ENCODE data around the gene PDZRN4.
"Not testable (repeated sequence)": the region's sequence is repeated elsewhere in the genome, so short reads cannot be mapped to it uniquely, and the experiment has no call there.

Gene PDZRN4

GRCh38 chr12:41188058-41188840 lies at the start of gene PDZRN4:
TSS of gene PDZRN4 (plus strand) at chr12:41188320.
- no peak for DNase-seq (ENCODE audit: low read depth in 2 of 2)

GRCh38 chr12:41140117-41140516 lies 48.0 kb upstream of the PDZRN4 start:
- DNase-seq (ENCODE audit: low read depth in 2 of 2) = no peak

- DNase-seq (ENCODE audit: low read depth in 2 of 2) = no peak
Measured at GRCh38 chr12:41141104-41141503, 47.0 kb upstream of the PDZRN4 start.

GRCh38 chr12:41142376-41142775 lies 45.7 kb upstream of the PDZRN4 start:
- no peak for DNase-seq (ENCODE audit: low read depth in 2 of 2)

- no peak for DNase-seq (ENCODE audit: low read depth in 2 of 2)
Measured at GRCh38 chr12:41151793-41152192, 36.3 kb upstream of the PDZRN4 start.

GRCh38 chr12:41162461-41162860 lies 25.7 kb upstream of the PDZRN4 start:
- DNase-seq (ENCODE audit: low read depth in 2 of 2) = no peak

GRCh38 chr12:41167701-41168100 lies 20.4 kb upstream of the PDZRN4 start:
- DNase-seq (ENCODE audit: low read depth in 2 of 2) = no peak

- DNase-seq (ENCODE audit: low read depth in 2 of 2) = no peak
Measured at GRCh38 chr12:41174602-41175001, 13.5 kb upstream of the PDZRN4 start.

- DNase-seq (ENCODE audit: low read depth in 2 of 2) = not testable (repeated sequence)
Measured at GRCh38 chr12:41179507-41179906, 8.6 kb upstream of the PDZRN4 start.

GRCh38 chr12:41184864-41185263 lies 3.3 kb upstream of the PDZRN4 start:
- DNase-seq (ENCODE audit: low read depth in 2 of 2) = no peak

- no peak for DNase-seq (ENCODE audit: low read depth in 2 of 2)
Measured at GRCh38 chr12:41186026-41186425, 2.1 kb upstream of the PDZRN4 start.

- DNase-seq (ENCODE audit: low read depth in 2 of 2) = no peak
Measured at GRCh38 chr12:41188841-41189394, 798 bp downstream of the PDZRN4 start.

- DNase-seq (ENCODE audit: low read depth in 2 of 2) = no peak
Measured at GRCh38 chr12:41189395-41190251, 1.5 kb downstream of the PDZRN4 start.

GRCh38 chr12:41190338-41190737 lies 2.2 kb downstream of the PDZRN4 start:
- DNase-seq (ENCODE audit: low read depth in 2 of 2) = no peak

- not testable (repeated sequence) for DNase-seq (ENCODE audit: low read depth in 2 of 2)
Measured at GRCh38 chr12:41191549-41191948, 3.4 kb downstream of the PDZRN4 start.

- DNase-seq (ENCODE audit: low read depth in 2 of 2) = no peak
Measured at GRCh38 chr12:41193311-41193710, 5.2 kb downstream of the PDZRN4 start.

GRCh38 chr12:41202051-41202450 lies 13.9 kb downstream of the PDZRN4 start:
- DNase-seq (ENCODE audit: low read depth in 2 of 2) = no peak

- no peak for DNase-seq (ENCODE audit: low read depth in 2 of 2)
Measured at GRCh38 chr12:41205070-41205709, 17.1 kb downstream of the PDZRN4 start.

GRCh38 chr12:41206298-41206697 lies 18.2 kb downstream of the PDZRN4 start:
- no peak for DNase-seq (ENCODE audit: low read depth in 2 of 2)

GRCh38 chr12:41211448-41211847 lies 23.3 kb downstream of the PDZRN4 start:
- DNase-seq (ENCODE audit: low read depth in 2 of 2) = no peak

- no peak for DNase-seq (ENCODE audit: low read depth in 2 of 2)
Measured at GRCh38 chr12:41212625-41213024, 24.5 kb downstream of the PDZRN4 start.

- no peak for DNase-seq (ENCODE audit: low read depth in 2 of 2)
Measured at GRCh38 chr12:41213107-41213506, 25.0 kb downstream of the PDZRN4 start.

Measured in activated CD4-positive, alpha-beta T cell treated with anti-CD3 and anti-CD28 coated beads for 24 hours (primary cell).